ENCODE results near the gene C3orf85.

Gene C3orf85

DNA sequence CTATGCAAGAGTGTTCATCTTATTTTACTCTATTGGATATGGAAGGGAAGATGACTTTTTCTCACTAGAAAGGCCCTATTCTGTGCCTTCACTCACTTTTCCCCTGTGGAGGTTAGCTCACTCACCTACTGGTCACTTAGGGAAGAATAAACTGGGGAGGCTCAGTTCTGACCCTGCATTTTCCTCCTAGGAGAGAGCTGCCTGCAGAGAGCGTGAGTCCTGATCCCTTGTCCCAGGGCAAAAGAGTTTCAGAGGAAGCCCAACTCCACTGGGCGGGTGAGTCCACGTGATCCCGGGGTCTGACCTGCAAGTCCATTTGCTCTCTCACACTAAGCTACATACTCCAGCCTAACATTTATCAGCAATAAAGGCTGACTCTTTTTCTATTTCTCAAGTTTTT, 26.9 kb upstream of the C3orf85 start:
- TF ChIP-seq, protein P1, sequence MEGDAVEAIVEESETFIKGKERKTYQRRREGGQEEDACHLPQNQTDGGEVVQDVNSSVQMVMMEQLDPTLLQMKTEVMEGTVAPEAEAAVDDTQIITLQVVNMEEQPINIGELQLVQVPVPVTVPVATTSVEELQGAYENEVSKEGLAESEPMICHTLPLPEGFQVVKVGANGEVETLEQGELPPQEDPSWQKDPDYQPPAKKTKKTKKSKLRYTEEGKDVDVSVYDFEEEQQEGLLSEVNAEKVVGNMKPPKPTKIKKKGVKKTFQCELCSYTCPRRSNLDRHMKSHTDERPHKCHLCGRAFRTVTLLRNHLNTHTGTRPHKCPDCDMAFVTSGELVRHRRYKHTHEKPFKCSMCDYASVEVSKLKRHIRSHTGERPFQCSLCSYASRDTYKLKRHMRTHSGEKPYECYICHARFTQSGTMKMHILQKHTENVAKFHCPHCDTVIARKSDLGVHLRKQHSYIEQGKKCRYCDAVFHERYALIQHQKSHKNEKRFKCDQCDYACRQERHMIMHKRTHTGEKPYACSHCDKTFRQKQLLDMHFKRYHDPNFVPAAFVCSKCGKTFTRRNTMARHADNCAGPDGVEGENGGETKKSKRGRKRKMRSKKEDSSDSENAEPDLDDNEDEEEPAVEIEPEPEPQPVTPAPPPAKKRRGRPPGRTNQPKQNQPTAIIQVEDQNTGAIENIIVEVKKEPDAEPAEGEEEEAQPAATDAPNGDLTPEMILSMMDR (IDR thresholded peaks at IDR 0.05; ENCODE audit: low read depth, low read length) = no peak
- DNase-seq (ENCODE audit: low read depth, low spot score) = no peak
- in situ Hi-C loops (cut with HindIII; ENCODE audit: low sequenced_read_pairs) = no loop called here
- no peak overlapping the region for H3K4me3 ChIP-seq (ENCODE audit: low read depth, low read length)

DNA sequence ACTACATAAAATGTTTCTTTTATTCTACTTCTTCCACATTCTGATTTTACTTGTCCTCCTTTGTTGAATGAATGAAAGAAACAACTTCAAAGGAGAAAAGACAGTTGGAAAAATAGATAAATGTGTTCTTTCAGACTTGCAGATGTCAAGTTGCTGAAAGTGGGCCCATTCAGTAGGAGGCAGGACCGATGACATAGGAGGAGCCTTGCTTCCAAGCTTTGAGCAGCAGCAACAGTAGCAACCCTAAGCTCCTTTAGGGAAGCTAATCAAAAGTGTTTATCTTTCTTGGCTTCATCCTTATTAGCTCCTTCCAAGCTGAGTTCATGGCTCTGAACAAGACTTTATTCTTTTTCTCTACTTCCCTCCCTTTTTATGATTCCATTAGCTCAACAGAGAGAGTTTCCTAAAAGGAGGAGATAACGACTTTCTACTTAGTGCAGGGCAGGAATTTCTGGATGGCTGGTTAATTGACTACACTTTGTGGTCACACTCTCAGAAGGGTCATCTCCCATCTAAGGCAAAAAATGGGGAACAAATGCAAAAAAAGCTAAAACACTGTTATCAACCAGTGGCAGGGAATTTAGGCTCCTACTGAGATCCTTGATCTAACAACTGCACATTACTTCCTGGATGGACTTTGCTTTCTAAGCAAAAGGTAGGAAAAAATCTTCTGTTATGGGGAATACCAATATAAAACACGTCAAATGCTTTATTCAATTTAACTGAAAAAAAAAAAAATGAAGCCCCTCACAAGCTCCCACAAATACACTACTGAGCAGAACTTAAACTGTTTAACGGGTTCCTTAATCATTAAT, 23.4 kb upstream of the C3orf85 start:
- in situ Hi-C loops (cut with HindIII; ENCODE audit: low sequenced_read_pairs) = no loop called here
- TF ChIP-seq, protein P1 (IDR thresholded peaks at IDR 0.05; ENCODE audit: low read depth, low read length) = no peak
- H3K4me3 ChIP-seq (ENCODE audit: low read depth, low read length) = no peak overlapping the region
- no peak for DNase-seq (ENCODE audit: low read depth, low spot score)

DNA sequence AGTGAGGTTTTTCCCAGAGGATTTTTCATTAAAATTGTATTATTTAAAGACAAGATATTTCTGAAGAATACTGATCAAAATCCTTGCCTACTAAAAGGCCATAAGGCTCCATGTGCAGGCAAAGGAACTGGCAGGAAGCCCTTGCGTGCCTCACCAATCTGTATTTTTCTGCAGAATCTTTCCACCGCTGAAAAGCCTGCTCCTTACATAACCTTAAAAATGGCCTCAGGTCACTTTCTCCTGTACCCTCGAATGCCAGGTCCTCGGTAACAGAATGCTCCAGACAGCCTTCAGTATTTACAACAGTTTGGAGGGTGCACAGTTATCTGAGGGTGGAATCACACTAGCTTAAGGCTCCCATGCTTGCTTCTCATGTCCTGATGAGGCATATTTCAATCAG, 21.8 kb upstream of the C3orf85 start:
- no peak for DNase-seq (ENCODE audit: low read depth, low spot score)

DNA sequence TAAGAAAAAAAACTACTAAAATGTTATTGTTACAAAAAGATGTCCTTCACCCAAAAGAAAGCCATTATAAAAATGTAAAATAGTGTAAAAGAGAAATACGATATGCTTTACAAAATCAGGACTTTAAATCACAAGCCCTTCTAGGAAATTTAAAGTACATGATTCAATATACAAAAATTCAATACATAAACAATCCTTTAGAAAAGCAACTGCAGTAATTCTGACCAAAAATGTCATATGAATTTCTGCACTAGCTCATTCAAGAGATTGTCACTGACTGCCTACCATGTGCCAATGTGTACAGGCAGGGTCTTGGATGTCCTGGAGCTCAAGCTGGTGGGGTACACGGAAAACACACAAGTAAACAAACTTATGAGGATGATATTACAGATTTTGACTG, 21.1 kb upstream of the C3orf85 start:
- H3K4me3 ChIP-seq (ENCODE audit: low read depth, low read length) = no peak overlapping the region
- in situ Hi-C loops (cut with HindIII; ENCODE audit: low sequenced_read_pairs) = no loop called here
- TF ChIP-seq, protein P1 (IDR thresholded peaks at IDR 0.05; ENCODE audit: low read depth, low read length) = no peak
- DNase-seq (ENCODE audit: low read depth, low spot score) = peak; percentile 11

More for the DNA sequence above, 21.8 kb upstream of the C3orf85 start:
- in situ Hi-C loops (cut with HindIII; ENCODE audit: low sequenced_read_pairs) = no loop called here
- TF ChIP-seq, protein P1 (IDR thresholded peaks at IDR 0.05; ENCODE audit: low read depth, low read length) = no peak
- no peak overlapping the region for H3K4me3 ChIP-seq (ENCODE audit: low read depth, low read length)

DNA sequence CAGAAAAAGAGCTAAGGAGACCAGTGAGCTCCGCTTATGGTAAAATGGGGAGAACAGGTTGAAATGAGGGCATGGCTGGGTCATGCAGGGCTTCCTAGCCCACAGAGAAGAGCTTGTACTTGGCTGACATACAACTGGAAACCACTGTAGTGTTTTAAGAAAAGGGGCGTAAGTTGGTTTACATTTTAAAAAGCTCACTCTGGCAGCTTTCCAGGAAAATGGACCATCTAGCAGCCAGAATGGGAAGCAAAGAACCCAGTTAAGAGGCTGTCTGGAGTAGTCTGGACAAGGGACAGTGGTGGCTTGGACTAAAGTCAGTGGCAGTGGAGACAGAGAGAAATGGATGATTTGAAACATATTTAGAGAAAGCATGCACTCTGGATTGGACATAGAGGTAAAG, 20.5 kb upstream of the C3orf85 start:
- H3K4me3 ChIP-seq (ENCODE audit: low read depth, low read length) = no peak overlapping the region
- TF ChIP-seq, protein P1 (IDR thresholded peaks at IDR 0.05; ENCODE audit: low read depth, low read length) = no peak
- in situ Hi-C loops (cut with HindIII; ENCODE audit: low sequenced_read_pairs) = no loop called here
- DNase-seq (ENCODE audit: low read depth, low spot score) = peak; percentile 16

DNA sequence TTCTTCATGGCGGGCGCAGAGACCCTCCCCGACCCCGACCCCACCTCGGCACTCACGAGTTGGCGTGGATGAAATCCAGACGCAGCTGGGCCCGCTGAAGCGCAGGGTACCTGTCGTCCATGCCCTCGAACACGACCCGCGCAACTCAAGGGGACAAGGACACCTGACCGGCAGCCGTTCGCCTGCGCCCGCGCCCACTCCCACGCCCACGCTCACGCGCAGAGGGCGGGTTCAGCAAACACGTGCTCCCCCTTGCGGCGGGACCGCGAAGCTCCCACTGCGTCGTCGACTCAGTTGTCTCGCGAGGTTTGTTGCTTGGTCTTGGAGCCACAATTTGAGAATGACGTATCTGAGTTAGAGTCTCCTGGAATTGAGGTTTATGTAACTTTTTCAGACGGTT, 18.6 kb upstream of the C3orf85 start, which contains the start of gene MORC1:
MORC1 (minus strand) TSS at position 196 of the 400 bp plus-strand sequence; CDS start at position 121, 75 bp downstream.
- no peak within 1 kb of the TSS for H3K4me3 ChIP-seq (ENCODE audit: low read depth, low read length)
- DNase-seq (ENCODE audit: low read depth, low spot score) = no peak
- in situ Hi-C loops (cut with HindIII; ENCODE audit: low sequenced_read_pairs) = no loop called here
- TF ChIP-seq, protein P1 (IDR thresholded peaks at IDR 0.05; ENCODE audit: low read depth, low read length) = no peak

Measured in astrocyte of the spinal cord (primary cell).